HG03139 (cell line): Measurements from ENCODE around the gene SERPINB10.
A peak's percentile ranks its signal among the peaks of the same experiment; 100 is the strongest.
"Not testable (repeated sequence)": the region's sequence is repeated elsewhere in the genome, so short reads cannot be mapped to it uniquely, and the experiment has no call there.

Source experiments
- ATAC-seq: cut with Tn5 transposase; IDR thresholded peaks from one replicate; pipeline ENCODE4 v1.9.1; 2021; ENCODE audit not compliant: unreplicated experiment

The SERPINB10 gene

GRCh38 chr18:63890237-63890949 is 17.4 kb upstream of the SERPINB10 start:
- ATAC-seq = no peak

GRCh38 chr18:63890950-63891304 is 16.8 kb upstream of the SERPINB10 start:
- peak; percentile 71 for ATAC-seq

GRCh38 chr18:63892566-63892965 is 15.2 kb upstream of the SERPINB10 start:
- ATAC-seq = no peak

- ATAC-seq = no peak
Observed at GRCh38 chr18:63894106-63894772, 13.5 kb upstream of the SERPINB10 start.

GRCh38 chr18:63895190-63895589 is 12.6 kb upstream of the SERPINB10 start:
- ATAC-seq = no peak

GRCh38 chr18:63897072-63897471 is 10.7 kb upstream of the SERPINB10 start:
- no peak for ATAC-seq

GRCh38 chr18:63899206-63899605 is 8.6 kb upstream of the SERPINB10 start:
- ATAC-seq = no peak

- no peak for ATAC-seq
Observed at GRCh38 chr18:63903851-63904570, 3.7 kb upstream of the SERPINB10 start.

- no peak for ATAC-seq
Observed at GRCh38 chr18:63904694-63905093, 3.1 kb upstream of the SERPINB10 start.

GRCh38 chr18:63905361-63905760 is 2.4 kb upstream of the SERPINB10 start:
- no peak for ATAC-seq

GRCh38 chr18:63906056-63906455 is 1.7 kb upstream of the SERPINB10 start:
- ATAC-seq = no peak

GRCh38 chr18:63908858-63909257 is 1.1 kb downstream of the SERPINB10 start:
- ATAC-seq = no peak

- no peak for ATAC-seq
Observed at GRCh38 chr18:63909870-63910269, 2.1 kb downstream of the SERPINB10 start.

GRCh38 chr18:63917817-63918216 is 10.1 kb downstream of the SERPINB10 start:
- ATAC-seq = no peak

GRCh38 chr18:63922049-63922448 is 14.3 kb downstream of the SERPINB10 start:
- no peak for ATAC-seq

- ATAC-seq = no peak
Observed at GRCh38 chr18:63924551-63924950, 16.8 kb downstream of the SERPINB10 start.

- ATAC-seq = no peak
Observed at GRCh38 chr18:63928331-63928730, 20.6 kb downstream of the SERPINB10 start.

GRCh38 chr18:63929369-63929768 is 21.6 kb downstream of the SERPINB10 start:
- ATAC-seq = not testable (repeated sequence)

GRCh38 chr18:63930773-63931354 is 23.1 kb downstream of the SERPINB10 start:
- no peak for ATAC-seq

- ATAC-seq = peak; percentile 99
Observed at GRCh38 chr18:63936156-63936931, 28.6 kb downstream of the SERPINB10 start.

- peak; percentile 2 for ATAC-seq
Observed at GRCh38 chr18:63936932-63937393, 29.2 kb downstream of the SERPINB10 start.
